Transverse colon (tissue), 4 donors: ENCODE results near the gene SULT1C2. TPM values are rescaled to one million over a fixed set of nuclear protein-coding genes. Genes with fewer than 3 reads are reported as not detected.

Source experiments
- DNase-seq: peaks from one replicate; pipeline ENCODE4 v3.0.0-alpha.2; 2019
- H3K27ac ChIP-seq, 4 donors: fragments of 200-600 bp; sonication (generic); 2 replicates each; pipeline ENCODE4 v1.5.1; 2016 to 2018; ENCODE audit warnings: inconsistent platforms in 4 of 4
- H3K27me3 ChIP-seq: fragments of 200-600 bp; sonication (generic); 2 replicates; pipeline ENCODE4 v1.5.1; 2017; ENCODE audit warnings: inconsistent platforms
- H3K36me3 ChIP-seq, 4 donors: fragments of 200-600 bp; sonication (generic); 2 replicates each; pipeline ENCODE4 v1.5.1; 2017 to 2019; ENCODE audit warnings: inconsistent platforms in 4 of 4
- H3K4me1 ChIP-seq, 4 donors: fragments of 200-600 bp; sonication (generic); 2 replicates each; pipeline ENCODE4 v1.5.1; 2017 to 2020; ENCODE audit warnings: inconsistent platforms in 4 of 4
- H3K4me3 ChIP-seq, 4 donors: fragments of 200-600 bp; sonication (generic); 1 replicate in 1 of 4; 2 replicates in 3 of 4; pipeline versions ENCODE4 v1.5.1 to v1.6.1; 2017 to 2019; ENCODE audit warnings: inconsistent platforms in 4 of 4
- H3K9me3 ChIP-seq, 2 donors: fragments of 200-600 bp; sonication (generic); 2 replicates each; pipeline ENCODE4 v1.5.1; 2017 to 2019; ENCODE audit warnings: inconsistent platforms in 2 of 2
- CTCF ChIP-seq, 5 experiments: fragments of 200-600 bp in 3 of 5; fragments of 450-650 bp in 2 of 5; sonication (generic) in 3 of 5; IDR thresholded peaks; 1 replicate in 2 of 5; 2 replicates in 3 of 5; pipeline ENCODE4 v1.5.1; 2016 to 2017; ENCODE audit warnings: antibody characterized with exemption in 5 of 5, inconsistent platforms in 3 of 5, mild to moderate bottlenecking in 2 of 5, moderate library complexity in 1 of 5
- EP300 ChIP-seq: sonication (generic); formaldehyde crosslinking; IDR thresholded peaks from one replicate; pipeline ENCODE4 v1.6.1; 2017; ENCODE audit warnings: antibody characterized with exemption, low read depth
- POLR2A ChIP-seq: fragments of 450-650 bp; IDR thresholded peaks from one replicate; pipeline ENCODE4 v1.6.1; 2016; ENCODE audit warnings: antibody characterized with exemption, mild to moderate bottlenecking, moderate library complexity
- POLR2AphosphoS5 ChIP-seq, 3 donors: sonication (generic); formaldehyde crosslinking; IDR thresholded peaks; one replicate each; pipeline ENCODE4 v1.6.1; 2016; ENCODE audit warnings: antibody characterized with exemption in 3 of 3
- WGBS, 2 donors: methylation state at CpG; one replicate each; pipeline ENCODE4 v1.1.5; 2018; ENCODE audit warnings: low coverage in 1 of 2; 5-methylcytosine and 5-hydroxymethylcytosine counted together
- in situ Hi-C, 4 donors: fragments of 200-750 bp; cut with MboI; loops; one replicate each; pipeline versions ENCODE4 v1.15.0 to v1.15.1; 2017; ENCODE audit warnings: low sequenced_read_pairs in 3 of 4, low pct_ligation_motif_present in 1 of 4, low pct_unique_long_range_greater_than_20kb in 1 of 4
- intact Hi-C: fragments of 100-400 bp; cut with DNase I; formaldehyde crosslinking; loops from one replicate; pipeline ENCODE4 v1.15.1; 2023; ENCODE audit warnings: low total_unique reads
- total RNA-seq, 4 donors: library from RNA; depleted of rRNA; stranded (reverse); fragments of >200 nt; gene quantifications; one replicate each; pipeline ENCODE4 v1.1.0, GENCODE V29; 2016

Gene SULT1C2
- total RNA-seq, 4 donors from 2014 or later, result not detected

- no peak for DNase-seq
- H3K36me3 ChIP-seq, result no peaks in the 10 kb centered on the region
- peaks cover 0 to 5% (median 0%) of the 10 kb centered on the region in 4 donors for H3K4me1 ChIP-seq
- in situ Hi-C loops, result no loop called here
- H3K27ac ChIP-seq, result no peak overlapping the region
- H3K4me3 ChIP-seq, result no peak overlapping the region
- H3K9me3 ChIP-seq, result no peaks in the 10 kb centered on the region
- TF ChIP-seq POLR2AphosphoS5 (IDR thresholded peaks at IDR 0.05) (no peak), EP300 (no peak)
- H3K27me3 ChIP-seq, result no peaks in the 10 kb centered on the region
- intact Hi-C loops, result no loop called here
- 87 to 100% methylated on average over 1 to 2 of the region's 2 CpGs for WGBS, 2 donors
Observed at GRCh38 chr2:108287169-108287568, 1.5 kb upstream of the SULT1C2 start.

DNA sequence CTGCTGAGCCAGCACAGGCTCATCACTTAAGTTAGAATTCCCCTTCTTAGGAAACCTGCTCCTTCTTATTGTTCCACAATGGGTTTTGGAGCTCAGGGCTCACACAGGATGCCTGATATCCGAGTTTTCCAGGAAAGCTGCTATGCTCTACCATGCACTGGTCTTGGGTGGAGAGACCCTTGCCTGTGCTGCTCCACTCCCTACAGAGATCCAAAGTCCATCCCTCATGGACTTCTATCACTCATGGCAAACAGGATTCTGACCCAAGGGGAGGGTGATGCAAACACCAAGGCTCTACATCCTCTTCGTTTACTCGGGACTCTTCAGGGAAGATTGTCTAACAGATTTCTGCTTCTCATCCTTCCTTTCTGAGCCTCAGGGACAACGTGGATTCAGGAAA is 5.2 kb downstream of the SULT1C2 start:
- TF ChIP-seq POLR2A (no peak), CTCF (IDR thresholded peaks at IDR 0.05) (no peak), EP300 (no peak), POLR2AphosphoS5 (IDR thresholded peaks at IDR 0.05) (no peak)
- Histone ChIP-seq H3K27ac (no peak overlapping the region), H3K27me3 (no peaks in the 10 kb centered on the region), H3K9me3 (no peaks in the 10 kb centered on the region), H3K4me3 (no peak overlapping the region), H3K4me1 (peaks cover 0 to under 1% (median 0%) of the 10 kb centered on the region in 4 donors), H3K36me3 (no peaks in the 10 kb centered on the region)
- no peak for DNase-seq
- in situ Hi-C loops (no loop called here), intact Hi-C loops (no loop called here)
- WGBS, 2 donors, result 33 to 82% methylated on average over 1 to 4 of the region's 4 CpGs

- H3K4me3 ChIP-seq, result no peak overlapping the region
- 40 to 76% methylated on average over 2 to 9 of the region's 9 CpGs for WGBS, 2 donors
- intact Hi-C loops, result no loop called here
- no peak overlapping the region for H3K27ac ChIP-seq
- in situ Hi-C loops, result no loop called here
- no peak for DNase-seq
- H3K36me3 ChIP-seq, result no peaks in the 10 kb centered on the region
- H3K4me1 ChIP-seq, result no peaks in the 10 kb centered on the region
- H3K27me3 ChIP-seq, result no peaks in the 10 kb centered on the region
- TF ChIP-seq CTCF (IDR thresholded peaks at IDR 0.05), result no peak
- no peak for TF ChIP-seq EP300
- no peak for TF ChIP-seq POLR2AphosphoS5 (IDR thresholded peaks at IDR 0.05)
- TF ChIP-seq POLR2A, result no peak
- H3K9me3 ChIP-seq, result no peaks in the 10 kb centered on the region
Observed at GRCh38 chr2:108297436-108298141, 8.9 kb downstream of the SULT1C2 start.

DNA sequence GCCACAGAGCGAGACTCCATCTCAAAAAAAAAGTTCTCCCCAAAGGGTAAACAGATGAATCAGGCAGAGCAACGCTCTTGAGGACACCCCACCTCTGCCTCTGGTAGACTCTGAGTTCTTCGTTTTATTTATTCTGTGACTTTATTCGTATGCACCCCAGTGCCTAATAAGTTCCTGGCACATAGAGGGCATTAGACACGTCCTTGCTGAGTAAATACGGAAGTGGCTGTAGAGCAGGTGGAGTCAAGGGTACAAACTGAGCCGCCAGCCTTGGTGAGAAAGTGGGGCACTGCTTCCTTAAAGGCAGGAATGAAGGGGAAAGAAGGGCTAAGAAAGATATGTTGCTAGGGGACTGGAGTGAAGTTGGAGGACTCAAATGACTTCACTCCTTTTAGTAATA is 12.9 kb downstream of the SULT1C2 start:
- in situ Hi-C loops, result no loop called here
- no peaks in the 10 kb centered on the region for H3K9me3 ChIP-seq
- no peaks in the 10 kb centered on the region for H3K36me3 ChIP-seq
- no peaks in the 10 kb centered on the region for H3K27me3 ChIP-seq
- 78 to 93% methylated on average over 5 to 7 of the region's 7 CpGs for WGBS, 2 donors
- H3K4me1 ChIP-seq, result no peaks in the 10 kb centered on the region
- no peak overlapping the region for H3K4me3 ChIP-seq
- intact Hi-C loops, result no loop called here
- DNase-seq, result no peak
- TF ChIP-seq POLR2A, result no peak
- no peak for TF ChIP-seq CTCF (IDR thresholded peaks at IDR 0.05)
- no peak for TF ChIP-seq POLR2AphosphoS5 (IDR thresholded peaks at IDR 0.05)
- TF ChIP-seq EP300, result no peak
- H3K27ac ChIP-seq, result no peak overlapping the region

GRCh38 chr2:108304975-108305374 is 16.3 kb downstream of the SULT1C2 start:
- DNase-seq, result no peak
- Histone ChIP-seq H3K4me1 (no peaks in the 10 kb centered on the region), H3K36me3 (no peaks in the 10 kb centered on the region), H3K27ac (no peak overlapping the region), H3K9me3 (no peaks in the 10 kb centered on the region), H3K4me3 (no peak overlapping the region), H3K27me3 (no peaks in the 10 kb centered on the region)
- intact Hi-C loops (no loop called here), in situ Hi-C loops (no loop called here)
- 70% methylated on average over 2 of the region's 2 CpGs; no CpG with 5 or more reads in 1 of the 2 donors for WGBS, 2 donors
- TF ChIP-seq POLR2A (no peak), CTCF (IDR thresholded peaks at IDR 0.05) (no peak), EP300 (no peak), POLR2AphosphoS5 (IDR thresholded peaks at IDR 0.05) (no peak)
